K562 (cell line): ENCODE data around the gene DYNC1H1. TPM values are rescaled to one million over a fixed set of nuclear protein-coding genes. Genes with fewer than 3 reads are reported as not detected.

ENCODE experiments used
- DMBX1 ChIP-seq: fragments of 250-450 bp; sonication (Bioruptor Pico); IDR thresholded peaks from 2 replicates; pipeline ENCODE4 v1.8.0; 2022; ENCODE audit warnings: inconsistent platforms, mild to moderate bottlenecking, moderate library complexity, borderline replicate concordance
- MCM3 ChIP-seq: fragments of 450-650 bp; IDR thresholded peaks from 2 replicates; pipeline ENCODE4 v1.6.1; 2016
- PURB ChIP-seq: sonication (generic); formaldehyde crosslinking; IDR thresholded peaks from 2 replicates; pipeline ENCODE4 v1.9.0; 2021; ENCODE audit warnings: low read depth, mild to moderate bottlenecking, missing genetic modification reagents
- RAD51 ChIP-seq: fragments of 450-650 bp; IDR thresholded peaks from 2 replicates; pipeline ENCODE4 v1.7.1; 2016; ENCODE audit warnings: low read depth, mild to moderate bottlenecking, borderline replicate concordance
- SMAD3 ChIP-seq: fragments of 450-650 bp; formaldehyde crosslinking; conservative IDR thresholded peaks from 2 replicates; pipeline ENCODE4 v1.4.0; 2020; ENCODE audit warnings: mild to moderate bottlenecking
- ZNF561 ChIP-seq: fragments of 450-650 bp; formaldehyde crosslinking; conservative IDR thresholded peaks from 2 replicates; pipeline ENCODE4 v1.4.0; 2020; ENCODE audit warnings: mild to moderate bottlenecking, moderate library complexity
- ZNF780A ChIP-seq: fragments of 250-450 bp; sonication (Bioruptor Pico); IDR thresholded peaks from 2 replicates; pipeline ENCODE4 v1.5.0; 2021; ENCODE audit warnings: mild to moderate bottlenecking
- polyA plus RNA-seq, 8 experiments: library from polyadenylated mRNA; depleted of rRNA in 4 of 8; stranded (reverse) in 5 of 8; unstranded in 3 of 8; fragments of >200 nt; fragmentation: Nextera tagmentation in 2 of 8; fragmentation: Illumina TruSeq in 1 of 8; extraction: Ambion mirVana in 2 of 8; extraction: Trizol in 1 of 8; gene quantifications; 2 replicates each; pipeline versions ENCODE4 v1.2.1 to v1.2.3, GENCODE V29; 2011 to 2014; ENCODE audit warnings: inconsistent platforms in 1 of 8, missing spikeins in 1 of 8
- total RNA-seq, 7 experiments: library from RNA; depleted of rRNA in 6 of 7; stranded (reverse); fragments of >200 nt in 6 of 7; fragmentation: Illumina TruSeq in 2 of 7; extraction: Trizol in 2 of 7; gene quantifications; 2 replicates each; pipeline versions ENCODE4 v1.2.1 to v1.2.3, GENCODE V29; 2011 to 2021; ENCODE audit warnings: low replicate concordance in 1 of 7
- TF ChIP-seq, protein P1 (sequence below): fragments of 450-650 bp; IDR thresholded peaks from 2 replicates; pipeline ENCODE4 v1.6.1; 2016; ENCODE audit warnings: low read depth

DYNC1H1 gene
- total and polyA plus RNA-seq, 9 of the 15 experiments (the other 6 are each of a cell fraction or from before 2014, with no cell fraction given) = 31.9 to 335 (median 115) TPM

DNA sequence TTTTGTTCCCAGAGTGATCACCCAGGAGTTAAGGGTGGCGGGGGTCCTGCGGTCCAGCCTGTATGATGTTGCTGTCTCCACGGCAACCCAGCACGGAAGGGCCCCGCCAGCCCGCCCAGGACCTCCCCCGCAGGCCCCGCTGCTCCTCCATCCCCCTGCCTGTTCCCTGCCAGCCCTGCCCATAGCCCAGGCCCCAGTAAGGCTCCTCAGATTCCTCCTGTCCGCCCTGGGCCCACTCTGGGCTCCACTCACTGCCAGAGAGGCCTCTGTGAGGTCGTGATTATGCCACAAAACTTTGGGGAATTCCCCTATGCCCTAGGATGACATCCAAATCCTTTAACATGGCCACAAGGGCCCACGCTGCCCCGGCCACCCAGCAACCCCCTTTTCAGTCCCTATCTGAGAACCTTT lies 101.7 kb downstream of the DYNC1H1 start (continued):
- TF ChIP-seq, protein P1, sequence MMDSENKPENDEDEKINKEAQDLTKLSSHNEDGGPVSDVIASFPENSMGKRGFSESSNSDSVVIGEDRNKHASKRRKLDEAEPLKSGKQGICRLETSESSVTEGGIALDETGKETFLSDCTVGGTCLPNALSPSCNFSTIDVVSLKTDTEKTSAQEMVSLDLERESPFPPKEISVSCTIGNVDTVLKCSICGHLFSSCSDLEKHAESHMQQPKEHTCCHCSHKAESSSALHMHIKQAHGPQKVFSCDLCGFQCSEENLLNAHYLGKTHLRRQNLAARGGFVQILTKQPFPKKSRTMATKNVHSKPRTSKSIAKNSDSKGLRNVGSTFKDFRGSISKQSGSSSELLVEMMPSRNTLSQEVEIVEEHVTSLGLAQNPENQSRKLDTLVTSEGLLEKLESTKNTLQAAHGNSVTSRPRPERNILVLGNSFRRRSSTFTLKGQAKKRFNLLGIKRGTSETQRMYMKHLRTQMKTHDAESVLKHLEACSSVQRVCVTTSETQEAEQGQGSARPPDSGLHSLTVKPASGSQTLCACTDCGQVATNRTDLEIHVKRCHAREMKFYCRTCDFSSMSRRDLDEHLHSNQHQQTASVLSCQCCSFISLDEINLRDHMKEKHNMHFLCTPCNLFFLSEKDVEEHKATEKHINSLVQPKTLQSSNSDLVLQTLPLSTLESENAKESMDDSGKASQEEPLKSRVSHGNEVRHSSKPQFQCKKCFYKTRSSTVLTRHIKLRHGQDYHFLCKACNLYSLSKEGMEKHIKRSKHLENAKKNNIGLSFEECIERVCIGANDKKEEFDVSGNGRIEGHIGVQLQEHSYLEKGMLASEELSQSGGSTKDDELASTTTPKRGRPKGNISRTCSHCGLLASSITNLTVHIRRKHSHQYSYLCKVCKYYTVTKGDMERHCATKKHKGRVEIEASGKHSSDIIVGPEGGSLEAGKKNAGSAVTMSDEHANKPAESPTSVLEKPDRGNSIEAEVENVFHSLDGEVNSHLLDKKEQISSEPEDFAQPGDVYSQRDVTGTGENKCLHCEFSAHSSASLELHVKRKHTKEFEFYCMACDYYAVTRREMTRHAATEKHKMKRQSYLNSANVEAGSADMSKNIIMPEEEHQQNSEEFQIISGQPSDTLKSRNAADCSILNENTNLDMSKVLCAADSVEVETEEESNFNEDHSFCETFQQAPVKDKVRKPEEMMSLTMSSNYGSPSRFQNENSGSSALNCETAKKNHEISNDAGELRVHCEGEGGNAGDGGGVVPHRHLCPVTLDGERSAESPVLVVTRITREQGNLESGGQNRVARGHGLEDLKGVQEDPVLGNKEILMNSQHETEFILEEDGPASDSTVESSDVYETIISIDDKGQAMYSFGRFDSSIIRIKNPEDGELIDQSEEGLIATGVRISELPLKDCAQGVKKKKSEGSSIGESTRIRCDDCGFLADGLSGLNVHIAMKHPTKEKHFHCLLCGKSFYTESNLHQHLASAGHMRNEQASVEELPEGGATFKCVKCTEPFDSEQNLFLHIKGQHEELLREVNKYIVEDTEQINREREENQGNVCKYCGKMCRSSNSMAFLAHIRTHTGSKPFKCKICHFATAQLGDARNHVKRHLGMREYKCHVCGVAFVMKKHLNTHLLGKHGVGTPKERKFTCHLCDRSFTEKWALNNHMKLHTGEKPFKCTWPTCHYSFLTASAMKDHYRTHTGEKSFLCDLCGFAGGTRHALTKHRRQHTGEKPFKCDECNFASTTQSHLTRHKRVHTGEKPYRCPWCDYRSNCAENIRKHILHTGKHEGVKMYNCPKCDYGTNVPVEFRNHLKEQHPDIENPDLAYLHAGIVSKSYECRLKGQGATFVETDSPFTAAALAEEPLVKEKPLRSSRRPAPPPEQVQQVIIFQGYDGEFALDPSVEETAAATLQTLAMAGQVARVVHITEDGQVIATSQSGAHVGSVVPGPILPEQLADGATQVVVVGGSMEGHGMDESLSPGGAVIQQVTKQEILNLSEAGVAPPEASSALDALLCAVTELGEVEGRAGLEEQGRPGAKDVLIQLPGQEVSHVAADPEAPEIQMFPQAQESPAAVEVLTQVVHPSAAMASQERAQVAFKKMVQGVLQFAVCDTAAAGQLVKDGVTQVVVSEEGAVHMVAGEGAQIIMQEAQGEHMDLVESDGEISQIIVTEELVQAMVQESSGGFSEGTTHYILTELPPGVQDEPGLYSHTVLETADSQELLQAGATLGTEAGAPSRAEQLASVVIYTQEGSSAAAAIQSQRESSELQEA = no peak
- TF ChIP-seq PURB (no peak), ZNF780A (CRISPR knock-in tag) (no peak), ZNF561 (no peak), MCM3 (no peak), RAD51 (no peak), DMBX1 (no peak), SMAD3 (no peak)
